ENCODE results near the gene SCYGR2.

- TF ChIP-seq TCF7L2 (IDR thresholded peaks at IDR 0.05; ENCODE audit: borderline replicate concordance, low read depth, low read length): no peak
- TF ChIP-seq ZNF274 (IDR thresholded peaks at IDR 0.05; ENCODE audit: low read length): no peak
- TF ChIP-seq ZNF274 (tag by site-specific recombination; IDR thresholded peaks at IDR 0.05; ENCODE audit: borderline replicate concordance): no peak
- TF ChIP-seq ZBTB21 (tag by site-specific recombination; IDR thresholded peaks at IDR 0.05): no peak
These were observed 1.7 kb upstream of the SCYGR2 start for GRCh38 chr2:227597036-227597435.

All from HEK293 (cell line).